GM12878 (cell line): ENCODE measurements around the gene AGBL3. TPM values are rescaled to one million over a fixed set of nuclear protein-coding genes. Genes with fewer than 3 reads are reported as not detected.
"Not testable (repeated sequence)": the region's sequence is repeated elsewhere in the genome, so short reads cannot be mapped to it uniquely, and the experiment has no call there.

Experiments
- ATAC-seq: fragments of 200-7000 bp; cut with Tn5 transposase; 3 replicates; pipeline ENCODE4 v1.9.1; 2020; ENCODE audit warnings: mild to moderate bottlenecking, moderate library complexity
- BruUV-seq: library from RNA; stranded (reverse); fragments of 400-500 nt; replicated peaks from 2 replicates; lab custom pipeline; 2021; lab: Mats Ljungman, UMichigan
- CTCF ChIA-PET: fragments of 300-600 bp; sonication (Branson Sonifier 250); formaldehyde crosslinking; extraction: SDS; loops from one replicate; lab custom pipeline; 2021; ENCODE audit warnings: inconsistent platforms; lab: Yijun Ruan, JAX
- POLR2A ChIA-PET: fragments of 350-600 bp; formaldehyde crosslinking; extraction: SDS; loops from one replicate; lab custom pipeline; 2021; ENCODE audit warnings: inconsistent platforms; lab: Charles Lee
- RAD21 ChIA-PET: fragments of 300-600 bp; sonication (Branson Sonifier 250); formaldehyde crosslinking; loops from one replicate; lab custom pipeline; 2023; ENCODE audit warnings: antibody characterized with exemption; ENCODE audit not compliant: unreplicated experiment; lab: Charles Lee
- SMC1A ChIA-PET: fragments of 300-600 bp; sonication (Branson Sonifier 250); formaldehyde crosslinking; loops from one replicate; lab custom pipeline; 2023; ENCODE audit not compliant: unreplicated experiment, uncharacterized antibody; lab: Charles Lee
- DNase-seq: peaks from one replicate; pipeline ENCODE4 v3.0.0-alpha.2; 2011; ENCODE audit warnings: low read depth, low spot score
- FAIRE-seq: peaks from 3 replicates; lab custom pipeline; 2011; peaks lifted over from hg19 to GRCh38; lab: Jason Lieb, UNC
- H2AFZ ChIP-seq: 2 replicates; pipeline ENCODE4 v1.6.0; 2011; ENCODE audit warnings: low read depth, low read length, control low read depth; ENCODE audit not compliant: control insufficient read depth
- H3K27ac ChIP-seq: 2 replicates; pipeline ENCODE4 v1.5.1; 2011; ENCODE audit warnings: control low read depth; ENCODE audit not compliant: control insufficient read depth, insufficient read depth
- H3K27me3 ChIP-seq, 2 experiments: replicated peaks in 1 of 2; 2 replicates each; pipeline versions ENCODE4 v1.6.0 to v1.6.1; 2011; ENCODE audit warnings: low read length in 1 of 2; ENCODE audit not compliant: control insufficient read depth in 2 of 2, insufficient read depth in 2 of 2
- H3K36me3 ChIP-seq, 2 experiments: 2 replicates each; pipeline ENCODE4 v1.5.1; 2011; ENCODE audit warnings: low read length in 1 of 2; ENCODE audit not compliant: control insufficient read depth in 2 of 2, insufficient read depth in 2 of 2
- H3K4me1 ChIP-seq: 2 replicates; pipeline ENCODE4 v1.6.1; 2011; ENCODE audit warnings: mild to moderate bottlenecking, low read length, moderate library complexity, mixed read lengths; ENCODE audit not compliant: control insufficient read depth, insufficient read depth
- H3K4me2 ChIP-seq: 2 replicates; pipeline ENCODE4 v1.6.0; 2011; ENCODE audit warnings: control low read depth; ENCODE audit not compliant: control insufficient read depth, insufficient read depth
- H3K4me3 ChIP-seq: fragments of 200-600 bp; sonication (generic); 2 replicates; pipeline ENCODE4 v1.5.1; 2016
- H3K79me2 ChIP-seq: 2 replicates; pipeline ENCODE4 v1.6.0; 2011; ENCODE audit warnings: low read length; ENCODE audit not compliant: control insufficient read depth, insufficient read depth
- H3K9ac ChIP-seq: 2 replicates; pipeline ENCODE4 v1.8.0; 2011; ENCODE audit warnings: low read length, control low read depth, mixed read lengths; ENCODE audit not compliant: control insufficient read depth, insufficient read depth
- H3K9me3 ChIP-seq: replicated peaks from 3 replicates; pipeline ENCODE4 v1.5.1; 2011; ENCODE audit warnings: mild to moderate bottlenecking, low read length; ENCODE audit not compliant: control insufficient read depth, insufficient read depth
- H4K20me1 ChIP-seq: 2 replicates; pipeline ENCODE4 v1.6.0; 2011; ENCODE audit not compliant: control insufficient read depth, insufficient read depth
- BACH1 ChIP-seq: fragments of 450-650 bp; IDR thresholded peaks from 2 replicates; pipeline ENCODE4 v1.6.1; 2017; ENCODE audit warnings: mild to moderate bottlenecking, borderline replicate concordance
- BCL11A ChIP-seq: IDR thresholded peaks from 2 replicates; pipeline ENCODE4 v1.6.1; 2011; ENCODE audit warnings: low read depth, low read length
- BRCA1 ChIP-seq: IDR thresholded peaks from 2 replicates; pipeline ENCODE4 v1.6.1; 2011; ENCODE audit warnings: low read depth, low read length, improper control_type of control experiment
- EED ChIP-seq: sonication (generic); IDR thresholded peaks from 2 replicates; pipeline ENCODE4 v1.6.1; 2016; ENCODE audit warnings: antibody characterized with exemption, low read depth
- HSF1 ChIP-seq: fragments of 150-350 bp; IDR thresholded peaks from 2 replicates; pipeline ENCODE4 v1.6.1; 2014; ENCODE audit warnings: mild to moderate bottlenecking, low read depth, low read length
- RFX5 ChIP-seq: IDR thresholded peaks from 2 replicates; pipeline ENCODE4 v1.6.1; 2011; ENCODE audit warnings: low read depth, low read length, improper control_type of control experiment
- SMAD5 ChIP-seq: IDR thresholded peaks from 2 replicates; pipeline ENCODE4 v1.6.1; 2016; ENCODE audit warnings: antibody characterized with exemption, low read depth
- TAF1 ChIP-seq: IDR thresholded peaks from 2 replicates; pipeline ENCODE4 v1.6.1; 2011; ENCODE audit warnings: mild to moderate bottlenecking, low read depth, low read length, borderline replicate concordance
- WGBS: methylation state at CpG from one replicate; pipeline ENCODE4 v1.1.6; 2016; ENCODE audit warnings: low lambda C conversion rate; ENCODE audit not compliant: insufficient replicate concordance, insufficient coverage; ENCODE audit errors: missing lambda C conversion rate; 5-methylcytosine and 5-hydroxymethylcytosine counted together
- in situ Hi-C: fragments of 300-500 bp; cut with MboI; formaldehyde crosslinking; loops from 9 replicates; pipeline ENCODE4 v1.14.3; 2018; ENCODE audit warnings: mixed read lengths
- intact Hi-C: fragments of 100-400 bp; cut with micrococcal nuclease; formaldehyde crosslinking; loops from one replicate; pipeline ENCODE4 v1.14.2; 2022; ENCODE audit not compliant: unreplicated experiment
- polyA plus RNA-seq, 11 experiments: library from polyadenylated mRNA; depleted of rRNA in 4 of 11; unstranded in 6 of 11; stranded (reverse) in 5 of 11; fragments of >200 nt; fragmentation: Nextera tagmentation in 4 of 11; fragmentation: Illumina TruSeq in 1 of 11; extraction: Ambion mirVana in 4 of 11; extraction: Trizol in 1 of 11; gene quantifications; 1 replicate in 1 of 11; 2 replicates in 10 of 11; pipeline versions ENCODE4 v1.2.1 to v1.2.3, GENCODE V29; 2011 to 2016; ENCODE audit warnings: inconsistent platforms in 2 of 11, missing spikeins in 2 of 11, low read depth in 1 of 11
- total RNA-seq, 4 experiments: library from RNA; depleted of rRNA in 3 of 4; stranded (reverse); fragments of >200 nt in 3 of 4; fragmentation: Illumina TruSeq in 1 of 4; extraction: Trizol in 1 of 4; gene quantifications; 2 replicates each; pipeline versions ENCODE4 v1.2.1 to v1.2.3, GENCODE V29; 2013 to 2021

Gene AGBL3
- total and polyA plus RNA-seq, 10 of the 15 experiments (the other 5 are each of a cell fraction or from before 2014, with no cell fraction given): 0.82 to 12.4 (median 3.7) TPM

DNA sequence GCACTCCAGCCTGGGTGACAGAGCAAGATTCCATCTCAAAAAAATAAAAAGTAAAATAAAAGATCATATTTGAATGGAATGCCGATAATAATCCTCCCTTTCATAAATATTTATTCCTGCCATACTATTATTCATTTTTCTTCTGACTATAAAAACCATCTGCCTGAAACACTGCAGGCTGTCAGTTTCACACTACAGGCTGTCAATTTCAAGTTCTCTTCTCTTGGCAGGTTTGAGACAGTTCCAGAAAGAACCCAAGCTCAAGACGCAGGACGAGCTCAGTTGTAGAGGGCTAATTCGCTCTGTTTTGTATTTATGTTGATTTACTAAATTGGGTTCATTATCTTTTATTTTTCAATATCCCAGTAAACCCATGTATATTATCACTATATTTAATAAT is 18.2 kb upstream of the AGBL3 start:
- Histone ChIP-seq H3K27me3 (no peaks in the 10 kb centered on the region; a peak in 1 of 4 replicates), H3K36me3 (no peaks in the 10 kb centered on the region), H3K9ac (no peak overlapping the region), H3K4me3 (no peak overlapping the region), H3K4me2 (no peak overlapping the region), H3K4me1 (no peaks in the 10 kb centered on the region), H3K9me3 (no peaks in the 10 kb centered on the region; the same call in 2 of the 3 replicates), H4K20me1 (no peaks in the 10 kb centered on the region), H3K27ac (no peak overlapping the region), H3K79me2 (no peaks in the 10 kb centered on the region), H2AFZ (no peak overlapping the region)
- BruUV-seq: no TSS peak
- ATAC-seq (no peak), DNase-seq (no peak), FAIRE-seq (no peak)
- in situ Hi-C loops: no loop called here
- ChIA-PET POLR2A (no interaction called here), SMC1A (interaction anchor here (0.9 kb wide), 1 partner anchor 332 kb away, joined by 3 read pairs; no protein-coding TSS in a partner anchor), CTCF (interaction anchor here (1.2 to 2.2 kb wide), 3 partner anchors 10 to 18 kb away, joined by 3 to 5 read pairs (median 5); partner anchors contain the start of gene AGBL3), RAD21 (interaction anchor here (1.4 kb wide), 1 partner anchor 203 kb away, joined by 3 read pairs; no protein-coding TSS in a partner anchor)
- 97% methylated on average over 4 of the region's 4 CpGs for WGBS
- no peak for TF ChIP-seq TAF1
- no peak for TF ChIP-seq HSF1
- no peak for TF ChIP-seq SMAD5
- no peak for TF ChIP-seq RFX5
- TF ChIP-seq BRCA1: no peak
- TF ChIP-seq BACH1: no peak
- no peak for TF ChIP-seq BCL11A
- TF ChIP-seq EED: no peak
- intact Hi-C loops: no loop called here

DNA sequence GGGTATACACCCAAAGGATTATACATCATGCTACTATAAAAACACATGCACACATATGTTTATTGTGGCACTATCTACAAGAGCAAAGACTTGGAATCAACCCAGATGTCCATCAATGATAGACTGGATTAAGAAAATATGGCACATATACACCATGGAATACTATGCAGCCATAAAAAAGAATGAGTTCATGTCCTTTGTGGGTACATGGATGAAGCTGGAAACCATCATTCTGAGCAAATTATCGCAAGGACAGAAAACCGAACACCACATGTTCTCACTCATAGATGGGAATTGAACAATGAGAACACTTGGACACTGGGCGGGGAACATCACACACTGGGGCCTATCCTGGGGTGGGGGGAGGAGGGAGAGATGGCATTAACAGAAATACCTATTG is 4.7 kb upstream of the AGBL3 start:
- DNase-seq, H2AFZ ChIP-seq, H3K27ac ChIP-seq, RAD21 ChIA-PET, CTCF ChIA-PET, H4K20me1 ChIP-seq, FAIRE-seq, H3K4me1 ChIP-seq, H3K27me3 ChIP-seq, POLR2A ChIA-PET, H3K4me3 ChIP-seq, H3K79me2 ChIP-seq, H3K9me3 ChIP-seq, BruUV-seq, SMC1A ChIA-PET, H3K9ac ChIP-seq, ATAC-seq, intact Hi-C loops, H3K36me3 ChIP-seq, H3K4me2 ChIP-seq: not testable (repeated sequence)
- WGBS: 71% methylated on average over 3 of the region's 3 CpGs
- in situ Hi-C loops: loop anchor here (25.0 kb wide), 1 partner anchor 981 kb away; no protein-coding TSS in a partner anchor
